Activated T-cell treated with anti-CD3 and anti-CD28 coated beads, Interleukin-2, amount 50 U/mL, for 24 hours (primary cell): ENCODE data around the gene LRMDA.

Experiments
- DNase-seq: peaks from one replicate; pipeline ENCODE4 v3.0.0-alpha.2; 2020
- H3K27ac Mint-ChIP-seq: 2 replicates; pipeline ENCODE4 v1.8.0; 2020; ENCODE audit warnings: mild to moderate bottlenecking, mixed read lengths
- H3K27me3 Mint-ChIP-seq: 2 replicates; pipeline ENCODE4 v1.8.0; 2020; ENCODE audit warnings: mixed read lengths
- H3K36me3 Mint-ChIP-seq: 2 replicates; pipeline ENCODE4 v1.8.0; 2020; ENCODE audit warnings: low read depth, mixed read lengths
- H3K4me1 Mint-ChIP-seq: 2 replicates; pipeline ENCODE4 v1.8.0; 2020; ENCODE audit warnings: low read depth, mixed read lengths
- H3K4me3 Mint-ChIP-seq: 2 replicates; pipeline ENCODE4 v1.8.0; 2020; ENCODE audit warnings: mild to moderate bottlenecking, moderate library complexity, mixed read lengths
- H3K9me3 Mint-ChIP-seq: 2 replicates; pipeline ENCODE4 v1.8.0; 2020; ENCODE audit warnings: mixed read lengths

LRMDA gene

GRCh38 chr10:75406462-75407223 lies 24.8 kb upstream of the LRMDA start:
- no peaks in the 10 kb centered on the region for H3K36me3 Mint-ChIP-seq
- peak overlapping the region; percentile 6 for H3K4me3 Mint-ChIP-seq
- H3K9me3 Mint-ChIP-seq, result no peaks in the 10 kb centered on the region
- DNase-seq, result no peak
- H3K27me3 Mint-ChIP-seq, result peaks cover 93% of the 10 kb centered on the region
- H3K27ac Mint-ChIP-seq, result no peak overlapping the region
- H3K4me1 Mint-ChIP-seq, result peaks cover 45% of the 10 kb centered on the region

- Mint-ChIP-seq H3K27ac (no peak overlapping the region), H3K4me3 (peak overlapping the region; percentile 54), H3K27me3 (peaks cover 91% of the 10 kb centered on the region), H3K4me1 (peaks cover 39% of the 10 kb centered on the region), H3K36me3 (no peaks in the 10 kb centered on the region), H3K9me3 (no peaks in the 10 kb centered on the region)
- peak; percentile 35 for DNase-seq
Observed at GRCh38 chr10:75407224-75407712, 24.2 kb upstream of the LRMDA start.

- DNase-seq, result peak; percentile 39
- Mint-ChIP-seq H3K4me3 (peak overlapping the region; percentile 69), H3K9me3 (no peaks in the 10 kb centered on the region), H3K27me3 (peaks cover 91% of the 10 kb centered on the region), H3K4me1 (peaks cover 32% of the 10 kb centered on the region), H3K36me3 (no peaks in the 10 kb centered on the region), H3K27ac (no peak overlapping the region)
Observed at GRCh38 chr10:75407713-75408508, 23.5 kb upstream of the LRMDA start.

GRCh38 chr10:75408509-75408875 lies 22.9 kb upstream of the LRMDA start:
- Mint-ChIP-seq H3K4me1 (peaks cover 27% of the 10 kb centered on the region), H3K36me3 (no peaks in the 10 kb centered on the region), H3K27ac (no peak overlapping the region), H3K4me3 (peak overlapping the region; percentile 69), H3K27me3 (peaks cover 87% of the 10 kb centered on the region), H3K9me3 (no peaks in the 10 kb centered on the region)
- DNase-seq, result no peak

- H3K36me3 Mint-ChIP-seq, result no peaks in the 10 kb centered on the region
- H3K9me3 Mint-ChIP-seq, result no peaks in the 10 kb centered on the region
- DNase-seq, result peak; percentile 58
- H3K4me1 Mint-ChIP-seq, result peaks cover 22% of the 10 kb centered on the region
- H3K27ac Mint-ChIP-seq, result no peak overlapping the region
- peaks cover 88% of the 10 kb centered on the region for H3K27me3 Mint-ChIP-seq
- peak overlapping the region; percentile 69 for H3K4me3 Mint-ChIP-seq
Observed at GRCh38 chr10:75408911-75409885, 22.2 kb upstream of the LRMDA start.

GRCh38 chr10:75410132-75411005 lies 21.1 kb upstream of the LRMDA start:
- Mint-ChIP-seq H3K36me3 (no peaks in the 10 kb centered on the region), H3K4me3 (peak overlapping the region; percentile 58), H3K27me3 (peaks cover 83% of the 10 kb centered on the region), H3K9me3 (no peaks in the 10 kb centered on the region), H3K4me1 (peaks cover 21% of the 10 kb centered on the region), H3K27ac (no peak overlapping the region)
- DNase-seq, result no peak

GRCh38 chr10:75414527-75414926 lies 16.9 kb upstream of the LRMDA start:
- Mint-ChIP-seq H3K4me1 (peaks cover 5% of the 10 kb centered on the region), H3K36me3 (no peaks in the 10 kb centered on the region), H3K27ac (no peak overlapping the region), H3K4me3 (no peak overlapping the region), H3K27me3 (peaks cover 74% of the 10 kb centered on the region), H3K9me3 (no peaks in the 10 kb centered on the region)
- DNase-seq, result no peak

- Mint-ChIP-seq H3K27me3 (peaks cover 46% of the 10 kb centered on the region), H3K9me3 (no peaks in the 10 kb centered on the region), H3K4me1 (no peaks in the 10 kb centered on the region), H3K27ac (no peak overlapping the region), H3K4me3 (no peak overlapping the region), H3K36me3 (no peaks in the 10 kb centered on the region)
- no peak for DNase-seq
Observed at GRCh38 chr10:75417522-75417927, 13.9 kb upstream of the LRMDA start.

- H3K36me3 Mint-ChIP-seq, result no peaks in the 10 kb centered on the region
- DNase-seq, result no peak
- no peaks in the 10 kb centered on the region for H3K4me1 Mint-ChIP-seq
- H3K9me3 Mint-ChIP-seq, result no peaks in the 10 kb centered on the region
- H3K4me3 Mint-ChIP-seq, result no peak overlapping the region
- H3K27me3 Mint-ChIP-seq, result peaks cover 45% of the 10 kb centered on the region
- no peak overlapping the region for H3K27ac Mint-ChIP-seq
Observed at GRCh38 chr10:75418293-75418692, 13.1 kb upstream of the LRMDA start.

GRCh38 chr10:75418712-75419111 lies 12.7 kb upstream of the LRMDA start:
- no peak overlapping the region for H3K27ac Mint-ChIP-seq
- no peak overlapping the region for H3K4me3 Mint-ChIP-seq
- no peaks in the 10 kb centered on the region for H3K9me3 Mint-ChIP-seq
- no peaks in the 10 kb centered on the region for H3K36me3 Mint-ChIP-seq
- peaks cover 47% of the 10 kb centered on the region for H3K27me3 Mint-ChIP-seq
- DNase-seq, result no peak
- H3K4me1 Mint-ChIP-seq, result no peaks in the 10 kb centered on the region

GRCh38 chr10:75422913-75423312 lies 8.5 kb upstream of the LRMDA start:
- Mint-ChIP-seq H3K9me3 (no peaks in the 10 kb centered on the region), H3K27ac (no peak overlapping the region), H3K27me3 (peaks cover 23% of the 10 kb centered on the region)

GRCh38 chr10:75424571-75424970 lies 6.9 kb upstream of the LRMDA start:
- H3K9me3 Mint-ChIP-seq, result no peaks in the 10 kb centered on the region

More at GRCh38 chr10:75422913-75423312, 8.5 kb upstream of the LRMDA start:
- Mint-ChIP-seq H3K36me3 (no peaks in the 10 kb centered on the region), H3K4me3 (no peak overlapping the region), H3K4me1 (no peaks in the 10 kb centered on the region)
- DNase-seq, result no peak

GRCh38 chr10:75425291-75426079 lies 5.9 kb upstream of the LRMDA start:
- Mint-ChIP-seq H3K27me3 (peaks cover 35% of the 10 kb centered on the region), H3K4me3 (no peak overlapping the region), H3K36me3 (no peaks in the 10 kb centered on the region), H3K27ac (no peak overlapping the region), H3K9me3 (no peaks in the 10 kb centered on the region), H3K4me1 (no peaks in the 10 kb centered on the region)
- no peak for DNase-seq

More at GRCh38 chr10:75424571-75424970, 6.9 kb upstream of the LRMDA start:
- no peak overlapping the region for H3K27ac Mint-ChIP-seq
- H3K27me3 Mint-ChIP-seq, result peaks cover 26% of the 10 kb centered on the region
- H3K36me3 Mint-ChIP-seq, result no peaks in the 10 kb centered on the region
- no peaks in the 10 kb centered on the region for H3K4me1 Mint-ChIP-seq
- DNase-seq, result no peak
- H3K4me3 Mint-ChIP-seq, result no peak overlapping the region
